ENCODE measurements around the gene EFCAB9. TPM values are rescaled to one million over a fixed set of nuclear protein-coding genes. Genes with fewer than 3 reads are reported as not detected.

The EFCAB9 gene
- total and polyA plus RNA-seq, 2 of the 8 experiments (the other 6 are each of a cell fraction or from before 2014, with no cell fraction given) = not detected

GRCh38 chr5:172224996-172225395, 31.0 kb downstream of the EFCAB9 start:
- no peaks in the 10 kb centered on the region for H3K9me3 ChIP-seq (ENCODE audit: insufficient read depth in 2 of 2, low read depth in 1 of 2, low read length in 1 of 2)
- 87% methylated on average over 1 of the region's 1 CpG; no CpG with 5 or more reads in 1 of the 2 experiments for WGBS, 2 experiments (ENCODE audit: extremely low coverage in 1 of 2, insufficient coverage in 1 of 2, insufficient read length in 1 of 2, insufficient replicate concordance in 2 of 2, low coverage in 1 of 2, low lambda C conversion rate in 2 of 2, missing lambda C conversion rate in 1 of 2)

More at GRCh38 chr5:172224996-172225395, 31.0 kb downstream of the EFCAB9 start:
- Histone ChIP-seq H2BK120ac (replicated peaks; ENCODE audit: low read depth, low read length) (no peak overlapping the region), H3K79me2 (ENCODE audit: control insufficient read depth in 1 of 2, insufficient read depth in 2 of 2, low read length in 2 of 2) (peaks cover 0 to 9% of the 10 kb centered on the region in 2 experiments; a peak in 2 of 4 replicates), H4K5ac (ENCODE audit: insufficient read length, low read depth, low read length) (no peak overlapping the region), H2BK15ac (ENCODE audit: low read length) (no peak overlapping the region), H3K4me1 (replicated peaks in 1 of 4; ENCODE audit: control insufficient read depth in 3 of 4, insufficient read depth in 4 of 4, low read length in 3 of 4) (peaks cover 0 to 3% (median 0%) of the 10 kb centered on the region in 4 experiments; a peak in 1 of 7 replicates), H2AFZ (ENCODE audit: low read length) (no peak overlapping the region), H3K14ac (ENCODE audit: insufficient read length) (no peak overlapping the region), H4K8ac (ENCODE audit: extremely low read depth, insufficient read depth, low read length) (no peak overlapping the region), H3K23ac (ENCODE audit: insufficient read length) (no peak overlapping the region), H3K27me3 (replicated peaks in 1 of 4; ENCODE audit: control insufficient read depth in 3 of 4, extremely low read depth in 1 of 4, insufficient read depth in 3 of 4, low read length in 3 of 4) (no peaks in the 10 kb centered on the region), H3K27ac (ENCODE audit: low read depth, low read length) (no peak overlapping the region), H3K79me1 (ENCODE audit: low read depth, low read length) (no peaks in the 10 kb centered on the region; the same call in 1 of the 2 replicates), H3K36me3 (ENCODE audit: control insufficient read depth in 2 of 4, insufficient read depth in 4 of 4, low read length in 3 of 4) (peaks cover 0 to 41% (median 7%) of the 10 kb centered on the region in 4 experiments; a peak in 5 of 8 replicates), H2BK12ac (ENCODE audit: low read depth, low read length) (no peak overlapping the region), H3K56ac (replicated peaks; ENCODE audit: insufficient read length, low read depth, low read length) (no peak overlapping the region), H2AK5ac (ENCODE audit: low read depth, low read length) (no peak overlapping the region), H4K20me1 (replicated peaks in 1 of 2; ENCODE audit: control insufficient read depth in 1 of 2, insufficient read depth in 2 of 2, low read length in 2 of 2) (peaks cover 3% of the 10 kb centered on the region in 2 experiments), H3K4me2 (ENCODE audit: insufficient read depth in 1 of 2, low read depth in 2 of 2, low read length in 2 of 2) (no peak overlapping the region), H2BK5ac (ENCODE audit: low read depth, low read length) (no peak overlapping the region), H3K18ac (ENCODE audit: extremely low read depth, low read length) (no peak overlapping the region), H4K91ac (replicated peaks; ENCODE audit: insufficient read length, low read length) (no peak overlapping the region), H3K4ac (replicated peaks; ENCODE audit: insufficient read length, low read depth, low read length) (no peak overlapping the region), H2BK20ac (ENCODE audit: low read length) (no peak overlapping the region), H3K9ac (replicated peaks in 1 of 4; ENCODE audit: extremely low read depth in 1 of 4, low read depth in 3 of 4, low read length in 3 of 4) (no peak overlapping the region), H3K4me3 (ENCODE audit: extremely low read depth in 1 of 4, insufficient read depth in 2 of 4, low read depth in 3 of 4, low read length in 4 of 4) (no peak overlapping the region), H3K23me2 (ENCODE audit: low read depth, low read length) (no peaks in the 10 kb centered on the region)
- TF ChIP-seq CHD2 (IDR thresholded peaks at IDR 0.05; ENCODE audit: low read length) (no peak), CTBP2 (IDR thresholded peaks at IDR 0.05; ENCODE audit: borderline replicate concordance, insufficient read depth, insufficient read length, low read length) (no peak), HDAC6 (IDR thresholded peaks at IDR 0.05; ENCODE audit: low read depth, low read length) (no peak), SAP30 (IDR thresholded peaks at IDR 0.05; ENCODE audit: insufficient read depth, insufficient replicate concordance, low read length) (no peak), POU5F1 (IDR thresholded peaks at IDR 0.05; ENCODE audit: low read depth, low read length) (no peak), CBX5 (IDR thresholded peaks at IDR 0.05; ENCODE audit: low read depth, low read length) (no peak), FOSL1 (IDR thresholded peaks at IDR 0.05; ENCODE audit: insufficient read depth, low read depth, low read length) (no peak), CTCF (IDR thresholded peaks at IDR 0.05; ENCODE audit: control extremely low read depth in 1 of 3, insufficient read depth in 1 of 3, low read depth in 1 of 3, low read length in 3 of 3) (no peak), USF2 (IDR thresholded peaks at IDR 0.05; ENCODE audit: low read length) (no peak), NRF1 (IDR thresholded peaks at IDR 0.05; ENCODE audit: low read depth, low read length) (no peak)
- POLR2A ChIA-PET (ENCODE audit: partially characterized antibody) = interaction anchor here (0.9 to 1.5 kb wide), 4 partner anchors 9 to 58 kb away, joined by 3 to 5 read pairs (median 4); partner anchors contain the start of gene UBTD2
- FAIRE-seq (no peak), DNase-seq (ENCODE audit: low read depth in 1 of 2, low spot score in 2 of 2) (no peak)
- CTCF ChIA-PET (ENCODE audit: partially characterized antibody) = no interaction called here

Data from H1 (cell line).